DMS 273 (cell line): ENCODE results near the gene CHD6.
A peak's percentile ranks its signal among the peaks of the same experiment; 100 is the strongest.

Source experiments
- DNase-seq: peaks from one replicate; lab custom pipeline; 2025; ENCODE audit not compliant: unreplicated experiment; lab: John Stamatoyannopoulos, UW

The CHD6 gene

GRCh38 chr20:41508335-41508734 lies 109.8 kb downstream of the CHD6 start:
- no peak for DNase-seq

- DNase-seq: no peak
These were observed 110.3 kb downstream of the CHD6 start for GRCh38 chr20:41507851-41508250.

GRCh38 chr20:41507436-41507835 lies 110.7 kb downstream of the CHD6 start:
- DNase-seq: no peak

- no peak for DNase-seq
These were observed 111.8 kb downstream of the CHD6 start for GRCh38 chr20:41506192-41506915.

GRCh38 chr20:41505184-41505583 lies 113.0 kb downstream of the CHD6 start:
- no peak for DNase-seq

GRCh38 chr20:41501376-41501775 lies 116.8 kb downstream of the CHD6 start:
- no peak for DNase-seq

- DNase-seq: peak; percentile 31
These were observed 118.0 kb downstream of the CHD6 start for GRCh38 chr20:41499961-41500725.

- DNase-seq: no peak
These were observed 119.1 kb downstream of the CHD6 start for GRCh38 chr20:41499064-41499463.

- DNase-seq: no peak
These were observed 120.8 kb downstream of the CHD6 start for GRCh38 chr20:41497186-41497895.

GRCh38 chr20:41494451-41494850 lies 123.7 kb downstream of the CHD6 start:
- no peak for DNase-seq

GRCh38 chr20:41483553-41483930 lies 134.6 kb downstream of the CHD6 start:
- DNase-seq: no peak

- no peak for DNase-seq
These were observed 135.3 kb downstream of the CHD6 start for GRCh38 chr20:41482647-41483552.

GRCh38 chr20:41480054-41480770 lies 138.0 kb downstream of the CHD6 start:
- no peak for DNase-seq

GRCh38 chr20:41479113-41479512 lies 139.1 kb downstream of the CHD6 start:
- DNase-seq: no peak

GRCh38 chr20:41478026-41478425 lies 140.2 kb downstream of the CHD6 start:
- no peak for DNase-seq

- DNase-seq: no peak
These were observed 141.7 kb downstream of the CHD6 start for GRCh38 chr20:41476446-41476845.

GRCh38 chr20:41476013-41476441 lies 142.2 kb downstream of the CHD6 start:
- peak; percentile 94 for DNase-seq

GRCh38 chr20:41475503-41475902 lies 142.7 kb downstream of the CHD6 start:
- no peak for DNase-seq

- no peak for DNase-seq
These were observed 147.6 kb downstream of the CHD6 start for GRCh38 chr20:41470362-41471095.
